SK-N-SH (cell line): ENCODE measurements around the gene CR1. TPM values are rescaled to one million over a fixed set of nuclear protein-coding genes. Genes with fewer than 3 reads are reported as not detected.
A peak's percentile ranks its signal among the peaks of the same experiment; 100 is the strongest.
"Not testable (repeated sequence)": the region's sequence is repeated elsewhere in the genome, so short reads cannot be mapped to it uniquely, and the experiment has no call there.

ENCODE experiments used
- CTCF ChIA-PET: fragments of 300-600, 350-600 bp; formaldehyde crosslinking; extraction: SDS; loops from one replicate; lab custom pipeline; 2021; lab: Yijun Ruan, JAX
- POLR2A ChIA-PET: fragments of 350-600 bp; sonication (Branson Sonifier 250); formaldehyde crosslinking; extraction: SDS; loops from one replicate; lab custom pipeline; 2020; ENCODE audit warnings: antibody characterized with exemption, inconsistent platforms; lab: Yijun Ruan, JAX
- DNase-seq: peaks from one replicate; pipeline ENCODE4 v3.0.0; 2012
- H2AFZ ChIP-seq: fragments of 200-600 bp; sonication (generic); 2 replicates; pipeline ENCODE4 v1.8.1; 2016; ENCODE audit warnings: antibody characterized with exemption, mild to moderate bottlenecking, low read depth
- H3F3A ChIP-seq: fragments of 200-600 bp; sonication (generic); replicated peaks from 2 replicates; pipeline ENCODE3; 2016; ENCODE audit warnings: antibody characterized with exemption, mild to moderate bottlenecking; ENCODE audit not compliant: insufficient read depth
- H3K27ac ChIP-seq, 2 experiments: fragments of 200-500 bp in 1 of 2; fragments of 200-600 bp in 1 of 2; sonication (Bioruptor generic) in 1 of 2; sonication (generic), shearing (Covaris generic) in 1 of 2; 2 replicates each; pipeline versions ENCODE4 v1.5.1 to v1.6.1; 2014 to 2016; ENCODE audit warnings: low read depth in 2 of 2, inconsistent platforms in 1 of 2, low read length in 1 of 2, mild to moderate bottlenecking in 1 of 2, mixed read lengths in 1 of 2
- H3K27me3 ChIP-seq: fragments of 200-600 bp; sonication (generic), shearing (Covaris generic); 2 replicates; pipeline ENCODE4 v1.6.1; 2016; ENCODE audit warnings: mixed run types; ENCODE audit not compliant: insufficient read depth
- H3K36me3 ChIP-seq, 2 experiments: fragments of 200-500 bp in 1 of 2; fragments of 200-600 bp in 1 of 2; sonication (Bioruptor generic) in 1 of 2; sonication (generic) in 1 of 2; replicated peaks in 1 of 2; 2 replicates each; pipeline versions ENCODE3 to v1.5.1; 2014 to 2016; ENCODE audit warnings: low read length in 1 of 2, mild to moderate bottlenecking in 1 of 2; ENCODE audit not compliant: insufficient read depth in 2 of 2, control insufficient read depth in 1 of 2
- H3K4me1 ChIP-seq, 2 experiments: fragments of 200-500 bp in 1 of 2; fragments of 200-600 bp in 1 of 2; sonication (Bioruptor generic) in 1 of 2; sonication (generic), shearing (Covaris generic) in 1 of 2; 2 replicates each; pipeline versions ENCODE4 v1.5.1 to v1.6.1; 2014 to 2016; ENCODE audit warnings: low read depth in 1 of 2, low read length in 1 of 2, mixed run types in 1 of 2; ENCODE audit not compliant: insufficient read depth in 2 of 2, control insufficient read depth in 1 of 2
- H3K4me2 ChIP-seq: fragments of 200-600 bp; sonication (generic), shearing (Covaris generic); 2 replicates; pipeline ENCODE4 v1.6.1; 2017; ENCODE audit warnings: mixed run types
- H3K4me3 ChIP-seq, 2 experiments: fragments of 200-500 bp in 1 of 2; fragments of 200-600 bp in 1 of 2; sonication (Bioruptor generic) in 1 of 2; sonication (generic), shearing (Covaris generic) in 1 of 2; 2 replicates each; pipeline versions ENCODE4 v1.5.1 to v1.8.1; 2014 to 2016; ENCODE audit warnings: low read depth in 2 of 2, inconsistent platforms in 1 of 2, low read length in 1 of 2, mild to moderate bottlenecking in 1 of 2, mixed read lengths in 1 of 2, moderate library complexity in 1 of 2
- H3K79me2 ChIP-seq: fragments of 200-600 bp; sonication (generic); 2 replicates; pipeline ENCODE4 v1.8.1; 2017; ENCODE audit warnings: mild to moderate bottlenecking; ENCODE audit not compliant: insufficient read depth
- H3K9ac ChIP-seq: fragments of 200-600 bp; sonication (generic); 2 replicates; pipeline ENCODE4 v1.6.1; 2017; ENCODE audit warnings: mixed run types
- H3K9me2 ChIP-seq: fragments of 200-600 bp; sonication (generic); 2 replicates; pipeline ENCODE4 v1.6.1; 2017; ENCODE audit warnings: mixed run types
- H3K9me3 ChIP-seq: fragments of 200-600 bp; sonication (generic); 2 replicates; pipeline ENCODE4 v1.6.1; 2017; ENCODE audit warnings: mixed run types, mild to moderate bottlenecking, moderate library complexity
- H4K20me1 ChIP-seq: fragments of 200-600 bp; sonication (generic); 2 replicates; pipeline ENCODE4 v1.6.1; 2017; ENCODE audit warnings: mild to moderate bottlenecking, mixed run types; ENCODE audit not compliant: insufficient read depth
- CTCF ChIP-seq: fragments of 200-600 bp; sonication (generic); IDR thresholded peaks from 2 replicates; pipeline ENCODE4 v1.6.1; 2017; ENCODE audit warnings: antibody characterized with exemption, mild to moderate bottlenecking, moderate library complexity
- EP300 ChIP-seq, 2 experiments: IDR thresholded peaks; 2 replicates each; pipeline versions ENCODE4 v1.4.0 to v1.6.1; 2012; ENCODE audit warnings: borderline replicate concordance in 1 of 2, low read depth in 1 of 2, low read length in 1 of 2
- EZH2phosphoT487 ChIP-seq: fragments of 200-600 bp; sonication (generic); IDR thresholded peaks from 2 replicates; pipeline ENCODE4 v1.6.1; 2017; ENCODE audit warnings: low read depth, mixed run types, mild to moderate bottlenecking, antibody characterized with exemption, moderate library complexity, borderline replicate concordance
- GABPA ChIP-seq: IDR thresholded peaks from 2 replicates; pipeline ENCODE4 v1.4.0; 2012; ENCODE audit warnings: low read depth, mild to moderate bottlenecking
- NFIC ChIP-seq: IDR thresholded peaks from 2 replicates; pipeline ENCODE4 v1.4.0; 2012; ENCODE audit warnings: borderline replicate concordance
- NRF1 ChIP-seq: IDR thresholded peaks from 2 replicates; pipeline ENCODE4 v1.6.1; 2012; ENCODE audit warnings: low read depth, mild to moderate bottlenecking, low read length
- RAD21 ChIP-seq: IDR thresholded peaks from 2 replicates; pipeline ENCODE4 v1.6.1; 2012; ENCODE audit warnings: mild to moderate bottlenecking, low read length
- RXRA ChIP-seq: IDR thresholded peaks from 2 replicates; pipeline ENCODE4 v1.4.0; 2012; ENCODE audit warnings: low read depth, mild to moderate bottlenecking, borderline replicate concordance
- SMC3 ChIP-seq: IDR thresholded peaks from 2 replicates; pipeline ENCODE4 v1.6.1; 2012; ENCODE audit warnings: low read depth, low read length, improper control_type of control experiment
- TAF1 ChIP-seq: IDR thresholded peaks from 2 replicates; pipeline ENCODE4 v1.6.1; 2012; ENCODE audit warnings: low read depth, mild to moderate bottlenecking, low read length, moderate library complexity, borderline replicate concordance
- TCF12 ChIP-seq: IDR thresholded peaks from 2 replicates; pipeline ENCODE4 v1.4.0; 2012
- TEAD4 ChIP-seq: IDR thresholded peaks from 2 replicates; pipeline ENCODE4 v1.4.0; 2012; ENCODE audit warnings: mild to moderate bottlenecking, borderline replicate concordance; ENCODE audit not compliant: insufficient read depth
- YY1 ChIP-seq: IDR thresholded peaks from 2 replicates; pipeline ENCODE4 v1.4.0; 2012; ENCODE audit warnings: low read depth, mild to moderate bottlenecking
- whole genome bisulfite sequencing: methylation state at CpG from one replicate; pipeline ENCODE4 v1.1.6; 2017; ENCODE audit warnings: low lambda C conversion rate; 5-methylcytosine and 5-hydroxymethylcytosine counted together
- polyA plus RNA-seq, 3 experiments: library from polyadenylated mRNA; depleted of rRNA; stranded (reverse); fragments of >200 nt; gene quantifications; 2 replicates each; pipeline ENCODE4 v1.2.3, GENCODE V29; 2012
- TF ChIP-seq, protein P1 (sequence below): fragments of 150-350 bp; IDR thresholded peaks from 2 replicates; pipeline ENCODE4 v1.6.1; 2016; ENCODE audit warnings: mild to moderate bottlenecking, low read depth, low read length

CR1 gene
- polyA plus RNA-seq, 1 of the 3 experiments (the other 2 are of a cell fraction): not detected

GRCh38 chr1:207619871-207620542 lies 124.0 kb downstream of the CR1 start:
- Histone ChIP-seq H3K4me3 (no peak overlapping the region), H3K4me2 (no peak overlapping the region), H3K36me3 (no peaks in the 10 kb centered on the region), H3K9ac (no peak overlapping the region), H3K27me3 (no peaks in the 10 kb centered on the region; the same call in 1 of the 2 replicates), H3K9me3 (no peaks in the 10 kb centered on the region), H2AFZ (no peak overlapping the region), H3K27ac (no peak overlapping the region)
- ChIA-PET CTCF (interaction anchor here (0.6 to 1.9 kb wide), 18 partner anchors 8 to 593 kb away, joined by 3 to 16 read pairs (median 4); no protein-coding TSS in a partner anchor), POLR2A (interaction anchor here (0.6 kb wide), 1 partner anchor 10 kb away, joined by 3 read pairs; no protein-coding TSS in a partner anchor)
- DNase-seq: peak; percentile 45
- TF ChIP-seq CTCF (peak; percentile 71), TEAD4 (no peak), GABPA (no peak), EP300 (IDR thresholded peaks at IDR 0.05; ENCODE audit: borderline replicate concordance in 1 of 2, low read depth in 1 of 2, low read length in 1 of 2) (no peak), EZH2phosphoT487 (no peak), NRF1 (no peak), YY1 (no peak), SMC3 (peak; percentile 23; the same call in 1 of the 2 replicates), RAD21 (peak; percentile 25; the same call in 1 of the 2 replicates), RXRA (no peak), TCF12 (no peak), NFIC (no peak), TAF1 (no peak)
- TF ChIP-seq, protein P1, sequence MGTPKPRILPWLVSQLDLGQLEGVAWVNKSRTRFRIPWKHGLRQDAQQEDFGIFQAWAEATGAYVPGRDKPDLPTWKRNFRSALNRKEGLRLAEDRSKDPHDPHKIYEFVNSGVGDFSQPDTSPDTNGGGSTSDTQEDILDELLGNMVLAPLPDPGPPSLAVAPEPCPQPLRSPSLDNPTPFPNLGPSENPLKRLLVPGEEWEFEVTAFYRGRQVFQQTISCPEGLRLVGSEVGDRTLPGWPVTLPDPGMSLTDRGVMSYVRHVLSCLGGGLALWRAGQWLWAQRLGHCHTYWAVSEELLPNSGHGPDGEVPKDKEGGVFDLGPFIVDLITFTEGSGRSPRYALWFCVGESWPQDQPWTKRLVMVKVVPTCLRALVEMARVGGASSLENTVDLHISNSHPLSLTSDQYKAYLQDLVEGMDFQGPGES: no peak
- TF ChIP-seq, all 33 proteins: peak for 3
- WGBS: 23% methylated on average over 7 of the region's 7 CpGs
- Histone ChIP-seq H4K20me1 (no peaks in the 10 kb centered on the region), H3K79me2 (no peaks in the 10 kb centered on the region), H3F3A (no peaks in the 10 kb centered on the region), H3K4me1 (no peaks in the 10 kb centered on the region), H3K9me2 (no peaks in the 10 kb centered on the region)

DNA sequence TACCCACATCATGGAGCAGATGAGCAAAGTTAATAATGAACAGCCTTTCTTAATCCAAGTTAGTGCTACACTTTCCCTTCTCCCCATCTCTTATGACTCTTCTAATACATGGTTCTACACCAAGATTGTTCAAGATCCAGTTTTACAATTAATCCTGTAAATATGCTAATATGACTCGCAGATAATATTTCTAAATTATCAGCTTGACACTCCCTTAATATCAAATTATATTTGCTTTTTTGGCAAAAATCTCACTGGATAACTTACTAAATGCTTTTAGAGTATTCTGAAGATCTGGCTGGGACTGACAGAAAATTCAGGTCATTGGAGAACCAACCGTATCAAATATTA lies 124.6 kb downstream of the CR1 start:
- no peaks in the 10 kb centered on the region for H3K79me2 ChIP-seq
- POLR2A ChIA-PET: interaction anchor here (0.6 kb wide), 1 partner anchor 10 kb away, joined by 3 read pairs; no protein-coding TSS in a partner anchor
- CTCF ChIA-PET: interaction anchor here (0.6 to 1.9 kb wide), 18 partner anchors 9 to 593 kb away, joined by 3 to 16 read pairs (median 4); no protein-coding TSS in a partner anchor
- H3K4me1 ChIP-seq: no peaks in the 10 kb centered on the region
- 24% methylated on average over 2 of the region's 2 CpGs for WGBS
- no peak for TF ChIP-seq EZH2phosphoT487
- no peaks in the 10 kb centered on the region for H3F3A ChIP-seq
- H3K9me2 ChIP-seq: no peaks in the 10 kb centered on the region
- H4K20me1 ChIP-seq: no peaks in the 10 kb centered on the region
- H3K4me2 ChIP-seq: no peak overlapping the region
- H3K27me3 ChIP-seq: no peaks in the 10 kb centered on the region; the same call in 1 of the 2 replicates
- no peak overlapping the region for H3K27ac ChIP-seq
- no peak overlapping the region for H3K9ac ChIP-seq
- H3K9me3 ChIP-seq: no peaks in the 10 kb centered on the region
- no peak overlapping the region for H3K4me3 ChIP-seq
- H3K36me3 ChIP-seq: no peaks in the 10 kb centered on the region
- DNase-seq: no peak
- no peak overlapping the region for H2AFZ ChIP-seq

GRCh38 chr1:207625504-207626071 lies 129.6 kb downstream of the CR1 start:
- WGBS: 0% methylated on average over 1 of the region's 1 CpG
- H3K4me1 ChIP-seq, H4K20me1 ChIP-seq, H3K79me2 ChIP-seq, H3K4me3 ChIP-seq, H3F3A ChIP-seq, H3K27ac ChIP-seq, DNase-seq, H3K36me3 ChIP-seq, CTCF ChIA-PET, POLR2A ChIA-PET, H3K9me2 ChIP-seq, H3K9me3 ChIP-seq, H2AFZ ChIP-seq, H3K27me3 ChIP-seq, H3K4me2 ChIP-seq, H3K9ac ChIP-seq: not testable (repeated sequence)
